ENCODE measurements around the gene PCK2.

Gene PCK2

GRCh38 chr14:24057867-24058259, 36.2 kb upstream of the PCK2 start:
- H3K27me3 ChIP-seq (ENCODE audit: insufficient read depth, low read length, poor library complexity, severe bottlenecking): no peaks in the 10 kb centered on the region
- no peak overlapping the region for H3K4me2 ChIP-seq (ENCODE audit: low read depth, low read length, poor library complexity, severe bottlenecking)
- no peak overlapping the region for H3K9ac ChIP-seq (ENCODE audit: low read depth, low read length, poor library complexity, severe bottlenecking)
- H3K4me1 ChIP-seq (ENCODE audit: insufficient read depth, low read length, poor library complexity, severe bottlenecking): no peaks in the 10 kb centered on the region
- no peaks in the 10 kb centered on the region for H3K36me3 ChIP-seq (ENCODE audit: insufficient read depth, low read length)
- TF ChIP-seq CTCF (conservative IDR thresholded peaks at IDR 0.05; ENCODE audit: low read length) (no peak), EZH2phosphoT487 (IDR thresholded peaks at IDR 0.05; ENCODE audit: borderline replicate concordance) (no peak)
- no peaks in the 10 kb centered on the region for H4K20me1 ChIP-seq (ENCODE audit: insufficient read depth, low read length, poor library complexity, severe bottlenecking)
- H2AFZ ChIP-seq (ENCODE audit: low read length): no peak overlapping the region
- no peaks in the 10 kb centered on the region for H3K9me2 ChIP-seq (replicated peaks; ENCODE audit: low read depth, low read length)
- no peaks in the 10 kb centered on the region for H3K9me3 ChIP-seq (ENCODE audit: insufficient read depth, low read depth, low read length)
- no peaks in the 10 kb centered on the region for H3F3A ChIP-seq (ENCODE audit: low read depth)
- no peaks in the 10 kb centered on the region for H3K79me2 ChIP-seq (ENCODE audit: insufficient read depth, low read length)
- no peak overlapping the region for H3K4me3 ChIP-seq (ENCODE audit: low read length, poor library complexity, severe bottlenecking)

GRCh38 chr14:24058260-24058950, 35.7 kb upstream of the PCK2 start:
- Histone ChIP-seq H3K9ac (ENCODE audit: low read depth, low read length, poor library complexity, severe bottlenecking) (no peak overlapping the region), H3K27me3 (ENCODE audit: insufficient read depth, low read length, poor library complexity, severe bottlenecking) (no peaks in the 10 kb centered on the region), H3K4me1 (ENCODE audit: insufficient read depth, low read length, poor library complexity, severe bottlenecking) (no peaks in the 10 kb centered on the region), H3K79me2 (ENCODE audit: insufficient read depth, low read length) (no peaks in the 10 kb centered on the region), H3K4me2 (ENCODE audit: low read depth, low read length, poor library complexity, severe bottlenecking) (no peak overlapping the region), H3K36me3 (ENCODE audit: insufficient read depth, low read length) (no peaks in the 10 kb centered on the region), H4K20me1 (ENCODE audit: insufficient read depth, low read length, poor library complexity, severe bottlenecking) (no peaks in the 10 kb centered on the region), H3K9me3 (ENCODE audit: insufficient read depth, low read depth, low read length) (no peaks in the 10 kb centered on the region), H3K4me3 (ENCODE audit: low read length, poor library complexity, severe bottlenecking) (no peak overlapping the region), H3F3A (ENCODE audit: low read depth) (no peaks in the 10 kb centered on the region), H3K9me2 (replicated peaks; ENCODE audit: low read depth, low read length) (no peaks in the 10 kb centered on the region), H2AFZ (ENCODE audit: low read length) (no peak overlapping the region)
- no peak for TF ChIP-seq EZH2phosphoT487 (IDR thresholded peaks at IDR 0.05; ENCODE audit: borderline replicate concordance)
- TF ChIP-seq CTCF (conservative IDR thresholded peaks at IDR 0.05; ENCODE audit: low read length): peak; percentile 77

DNA sequence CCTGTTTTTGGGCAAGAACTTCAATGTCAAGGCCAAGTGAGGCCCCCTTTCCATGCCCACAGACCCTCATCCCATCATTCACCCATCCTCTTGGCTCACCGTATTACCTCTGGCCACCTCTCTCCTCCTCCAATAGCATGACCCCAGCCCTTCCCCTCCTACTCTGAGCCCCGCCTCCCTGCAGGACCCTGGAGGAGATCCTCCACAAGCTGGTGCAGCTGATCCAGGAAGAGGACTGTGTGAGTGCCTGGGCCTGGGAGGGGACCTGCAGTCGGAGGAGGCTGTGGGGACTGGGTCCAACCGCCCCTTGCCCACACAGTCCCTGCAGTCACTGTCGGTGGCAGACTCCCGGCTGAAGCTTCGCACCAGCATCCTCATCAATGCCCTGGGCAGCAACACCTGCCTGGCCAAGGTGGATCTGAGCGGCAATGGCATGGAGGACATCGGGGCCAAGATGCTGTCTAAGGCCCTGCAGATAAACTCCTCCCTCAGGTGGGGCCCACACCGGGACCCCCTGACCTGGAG, 35.1 kb upstream of the PCK2 start:
- H3K27me3 ChIP-seq (ENCODE audit: insufficient read depth, low read length, poor library complexity, severe bottlenecking): no peaks in the 10 kb centered on the region
- no peak overlapping the region for H3K4me2 ChIP-seq (ENCODE audit: low read depth, low read length, poor library complexity, severe bottlenecking)
- no peaks in the 10 kb centered on the region for H3K36me3 ChIP-seq (ENCODE audit: insufficient read depth, low read length)
- no peaks in the 10 kb centered on the region for H3K4me1 ChIP-seq (ENCODE audit: insufficient read depth, low read length, poor library complexity, severe bottlenecking)
- H3K9me2 ChIP-seq (replicated peaks; ENCODE audit: low read depth, low read length): no peaks in the 10 kb centered on the region
- no peaks in the 10 kb centered on the region for H4K20me1 ChIP-seq (ENCODE audit: insufficient read depth, low read length, poor library complexity, severe bottlenecking)
- no peaks in the 10 kb centered on the region for H3K79me2 ChIP-seq (ENCODE audit: insufficient read depth, low read length)
- H3K9ac ChIP-seq (ENCODE audit: low read depth, low read length, poor library complexity, severe bottlenecking): no peak overlapping the region
- TF ChIP-seq CTCF (conservative IDR thresholded peaks at IDR 0.05; ENCODE audit: low read length): no peak
- TF ChIP-seq EZH2phosphoT487 (IDR thresholded peaks at IDR 0.05; ENCODE audit: borderline replicate concordance): no peak
- H3K9me3 ChIP-seq (ENCODE audit: insufficient read depth, low read depth, low read length): no peaks in the 10 kb centered on the region
- H2AFZ ChIP-seq (ENCODE audit: low read length): no peak overlapping the region
- no peaks in the 10 kb centered on the region for H3F3A ChIP-seq (ENCODE audit: low read depth)
- H3K4me3 ChIP-seq (ENCODE audit: low read length, poor library complexity, severe bottlenecking): no peak overlapping the region

Data from Loucy (cell line).